ENCODE data around the gene ZNF428.
"Not testable (repeated sequence)": the region's sequence is repeated elsewhere in the genome, so short reads cannot be mapped to it uniquely, and the experiment has no call there.

DNA sequence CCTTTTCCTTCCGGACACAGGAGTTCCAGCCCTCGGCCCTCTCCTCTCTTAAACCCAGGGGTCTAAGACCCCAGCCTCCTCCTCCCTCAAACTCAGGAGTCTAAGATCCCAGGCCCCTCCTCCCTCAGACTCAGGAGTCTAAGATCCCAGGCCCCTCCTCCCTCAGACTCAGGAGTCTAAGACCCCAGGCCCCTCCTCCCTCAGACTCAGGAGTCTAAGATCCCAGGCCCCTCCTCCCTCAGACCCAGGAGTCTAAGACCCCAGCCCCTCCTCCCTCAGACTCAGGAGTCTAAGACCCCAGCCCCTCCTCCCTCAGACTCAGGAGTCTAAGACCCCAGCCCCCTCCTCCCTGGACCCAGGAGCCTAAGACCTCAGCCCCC is 16.1 kb upstream of the ZNF428 start:
- not testable (repeated sequence) for TF ChIP-seq CREB1 (CRISPR knock-in tag; IDR thresholded peaks at IDR 0.05; ENCODE audit: low read depth); CTCF (conservative IDR thresholded peaks at IDR 0.05; ENCODE audit: low read depth in 2 of 2); EZH2 (IDR thresholded peaks at IDR 0.05; ENCODE audit: low read depth, unreplicated experiment)
